ENCODE measurements around the gene PNMA5. TPM values are rescaled to one million over a fixed set of nuclear protein-coding genes. Genes with fewer than 3 reads are reported as not detected.
A peak's percentile ranks its signal among the peaks of the same experiment; 100 is the strongest.

Gene PNMA5
- total RNA-seq, 1 donor from 2014 or later: not detected

DNA sequence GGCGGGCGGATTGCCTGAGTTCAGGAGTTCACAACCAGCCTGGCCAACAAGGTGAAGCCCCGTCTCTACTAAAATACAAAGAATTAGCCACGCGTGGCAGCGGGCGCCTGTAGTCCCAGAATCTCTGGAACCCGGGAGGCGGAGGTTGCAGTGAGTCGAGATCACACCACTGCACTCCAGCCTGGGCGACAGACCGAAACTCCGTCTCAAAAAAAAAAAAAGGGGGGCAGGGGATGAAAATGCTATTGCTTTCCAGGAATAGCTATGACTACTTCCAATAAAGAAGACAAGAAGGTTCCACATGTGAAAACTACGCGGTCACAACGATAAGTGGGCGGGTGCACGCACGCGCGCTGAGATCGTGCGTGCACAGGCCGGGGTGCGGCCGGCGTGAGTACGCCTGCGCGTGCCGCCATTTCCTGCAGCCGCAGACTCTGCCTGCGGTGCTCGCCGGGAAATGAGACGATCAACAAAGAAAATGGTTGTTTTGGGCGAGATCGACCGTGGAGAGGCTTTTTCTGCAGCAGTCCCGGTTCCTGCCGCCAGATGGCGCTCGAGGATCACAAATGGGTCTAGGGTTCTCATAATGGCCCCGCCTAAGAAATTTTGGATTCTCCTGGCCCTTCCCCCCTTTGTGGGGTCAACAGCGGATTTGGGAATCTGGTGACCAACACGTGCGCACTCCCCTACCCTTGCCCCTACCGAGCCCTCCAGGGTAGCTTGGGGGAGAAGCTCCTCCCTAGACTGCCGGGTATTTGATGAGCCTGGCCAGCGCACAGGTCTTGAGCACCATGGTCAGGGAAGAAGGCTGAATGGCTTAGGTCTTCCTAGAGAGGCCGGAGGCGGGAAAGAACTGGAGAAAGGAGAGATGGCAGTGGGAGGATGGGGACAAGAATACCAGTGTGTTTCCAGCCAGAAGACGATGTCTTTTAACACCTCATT, 35.1 kb downstream of the PNMA5 start:
- DNase-seq (ENCODE audit: low read depth, low spot score): peak; percentile 36

- no peak for DNase-seq (ENCODE audit: low read depth, low spot score)
These were observed 35.9 kb downstream of the PNMA5 start for GRCh38 chrX:152958047-152958446.

- no peak for DNase-seq (ENCODE audit: low read depth, low spot score)
These were observed 43.1 kb downstream of the PNMA5 start for GRCh38 chrX:152950786-152951185.

DNA sequence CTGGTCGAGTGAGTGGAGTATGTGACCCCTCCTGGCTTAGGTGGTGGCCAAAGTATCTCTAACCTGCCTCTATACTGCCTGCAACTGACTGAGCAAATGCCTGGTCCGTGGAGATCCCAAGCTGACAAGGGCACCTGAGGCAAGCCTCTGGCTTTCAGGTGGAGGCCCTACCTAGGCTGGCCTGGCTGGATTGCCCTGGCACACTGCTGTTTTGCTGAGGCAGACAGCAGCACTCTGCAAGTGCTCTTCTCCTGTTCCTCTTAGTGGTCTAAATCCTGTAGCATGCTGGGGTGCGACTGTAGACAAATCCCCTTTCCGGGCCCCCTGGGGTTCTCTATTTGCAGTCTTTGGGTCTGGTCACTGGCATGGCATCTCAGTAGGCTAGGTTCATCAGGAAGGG, 44.8 kb downstream of the PNMA5 start:
- no peak for DNase-seq (ENCODE audit: low read depth, low spot score)

DNA sequence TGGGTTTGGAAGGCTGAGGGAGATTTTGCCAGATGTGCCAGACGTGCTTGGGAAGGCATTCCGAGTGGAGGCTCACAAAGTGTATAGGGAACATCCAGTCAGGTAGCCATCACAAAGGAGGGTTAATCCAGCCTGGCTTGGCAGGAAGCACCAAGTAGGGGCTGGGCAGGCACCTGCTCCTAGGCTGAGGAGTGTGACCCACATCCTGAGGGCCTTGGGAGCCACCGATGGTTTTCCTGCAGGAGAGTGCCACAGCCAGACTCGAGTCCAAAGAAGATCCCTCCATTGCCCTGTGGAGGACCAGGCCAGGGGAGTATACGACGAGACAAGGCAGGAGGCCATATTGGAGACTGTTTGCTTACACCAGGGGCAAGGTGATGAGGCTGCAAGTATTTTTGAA, 47.2 kb downstream of the PNMA5 start:
- DNase-seq (ENCODE audit: low read depth, low spot score): no peak

DNA sequence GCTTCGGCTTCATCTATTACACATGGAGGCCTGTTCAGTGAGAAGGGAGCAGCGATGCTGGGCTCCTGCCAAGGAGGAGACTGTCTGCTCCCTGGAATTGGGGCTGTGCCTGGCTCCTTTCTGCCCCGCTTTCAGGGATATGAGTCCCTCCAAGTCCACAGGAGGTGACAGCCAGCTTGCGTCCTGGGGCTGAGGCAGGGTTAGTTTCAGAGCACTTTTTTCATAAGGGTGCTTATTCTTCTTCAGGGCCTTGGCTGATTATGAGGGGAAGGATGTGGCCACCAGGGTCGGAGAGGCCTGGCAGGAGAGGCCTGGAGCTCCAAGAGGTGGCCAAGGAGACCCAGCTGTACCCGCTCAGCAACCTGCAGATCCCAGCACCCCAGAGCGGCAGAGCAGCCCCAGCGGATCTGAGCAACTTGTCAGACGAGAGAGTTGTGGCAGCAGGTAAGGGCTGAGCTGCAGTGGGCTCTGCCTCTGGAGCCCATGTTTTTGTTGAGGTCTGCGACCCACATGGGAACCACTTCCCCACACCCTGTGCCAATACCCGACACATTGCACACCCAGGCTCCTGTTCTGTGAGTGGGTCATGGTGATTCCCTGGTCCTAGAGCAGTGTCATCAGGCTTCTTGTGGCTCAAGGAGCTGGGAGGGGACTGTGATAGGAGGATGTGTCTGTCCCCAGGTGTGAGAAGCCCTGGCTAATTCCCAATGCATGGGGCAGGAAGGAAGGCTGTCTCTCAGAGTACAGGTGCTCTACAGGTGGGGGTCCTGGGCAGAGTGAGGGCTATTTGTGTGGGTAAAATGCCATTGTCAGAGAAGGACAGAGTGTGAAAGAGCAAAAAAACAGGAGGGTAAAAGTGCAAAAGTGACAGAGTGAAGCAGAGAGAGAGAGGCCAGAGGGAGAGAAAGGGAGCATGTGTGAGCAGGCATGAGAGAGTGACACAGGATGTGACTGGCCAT, 48.6 kb downstream of the PNMA5 start:
- DNase-seq (ENCODE audit: low read depth, low spot score): no peak

DNA sequence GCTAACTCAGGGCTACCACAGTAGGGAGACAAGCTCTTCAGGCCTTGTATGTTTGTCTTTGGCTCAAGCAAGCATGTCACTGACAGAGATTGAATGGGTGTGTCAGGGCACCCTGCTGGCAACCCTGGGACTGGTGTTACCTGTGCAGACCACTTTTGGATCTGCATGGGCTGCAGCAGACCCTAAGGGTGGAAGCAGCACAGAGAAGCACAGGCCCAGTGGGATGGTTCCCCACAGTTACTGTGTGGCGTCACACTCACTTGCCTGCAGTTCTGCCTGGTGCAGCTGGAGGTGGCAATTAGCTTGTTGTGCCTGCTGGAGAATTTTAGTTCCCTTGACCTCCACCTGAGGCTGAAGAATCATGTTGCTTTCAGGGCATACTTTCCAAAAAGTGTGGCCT, 50.1 kb downstream of the PNMA5 start:
- no peak for DNase-seq (ENCODE audit: low read depth, low spot score)

DNA sequence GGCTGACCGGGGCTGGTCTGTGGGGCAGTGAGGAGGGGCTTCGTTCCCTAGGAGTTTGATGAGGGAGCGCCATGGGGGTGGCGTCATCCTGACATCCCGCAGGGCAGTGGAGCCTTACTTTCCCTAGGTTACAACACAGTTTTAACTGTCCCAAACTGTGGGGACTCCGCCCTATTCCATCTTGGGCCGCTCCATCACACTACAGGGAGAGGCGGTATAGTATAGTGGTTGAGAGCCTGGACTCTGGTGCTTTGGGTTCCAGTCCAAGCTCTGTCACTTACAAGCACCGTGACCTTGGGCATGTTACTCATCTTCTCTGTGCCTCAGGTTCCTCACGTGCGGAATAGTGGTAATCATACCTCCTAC, 51.9 kb downstream of the PNMA5 start:
- DNase-seq (ENCODE audit: low read depth, low spot score): no peak

DNA sequence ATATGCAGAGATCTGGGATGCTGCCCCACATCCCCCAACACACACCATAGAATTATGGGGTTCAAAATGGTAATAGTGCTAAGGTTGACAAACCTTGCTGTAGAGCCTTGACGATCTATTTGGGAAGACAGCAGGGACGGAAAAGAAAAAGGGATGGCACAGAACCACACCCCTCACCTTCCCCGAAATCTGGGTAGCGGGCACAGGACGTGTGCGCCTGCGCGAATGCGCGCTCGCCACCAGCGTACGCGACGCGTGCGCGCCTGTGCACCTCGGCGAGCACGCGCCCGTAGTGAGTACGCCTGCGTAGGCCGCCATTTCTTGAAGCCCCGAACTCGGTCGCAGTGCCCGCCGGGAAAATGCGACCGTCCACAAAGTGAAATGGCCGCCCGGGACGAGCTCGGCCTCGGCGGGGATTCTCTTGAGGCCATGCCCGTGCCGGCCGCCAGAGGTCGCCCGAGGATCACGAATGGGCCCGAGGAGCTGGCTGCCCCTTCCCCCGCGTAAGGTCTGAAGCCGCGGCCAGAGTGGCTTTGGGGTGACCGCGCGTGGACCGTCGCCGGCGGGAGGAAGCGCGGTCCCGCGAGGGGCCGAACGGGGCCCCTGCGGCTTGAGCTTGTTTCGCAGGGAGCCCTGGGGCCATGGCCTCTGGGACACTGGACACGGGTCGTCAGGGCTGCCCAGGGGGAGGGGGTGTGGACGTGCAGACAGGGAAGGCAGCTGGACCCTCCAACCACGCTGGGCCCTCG, 52.4 kb downstream of the PNMA5 start:
- DNase-seq (ENCODE audit: low read depth, low spot score): peak; percentile 63

Other genes with a start within 250 kb of the PNMA5 start
- gene MAGEA2, start 240.3 kb downstream of the PNMA5 start, total RNA-seq: not detected in 2 replicates
- gene CSAG3, start 234.9 kb downstream of the PNMA5 start, total RNA-seq: not detected in 2 replicates
- not detected in 2 replicates for gene MAGEA6, start 224.4 kb downstream of the PNMA5 start, total RNA-seq
- 22.0 and 26.1 TPM in 2 replicates for gene CETN2, start 163.4 kb downstream of the PNMA5 start, total RNA-seq
- 24.9 and 38.1 TPM in 2 replicates for gene NSDHL, start 163.1 kb downstream of the PNMA5 start, total RNA-seq
- gene ZNF185, start 96.0 kb downstream of the PNMA5 start, total RNA-seq: 15.8 and 33.3 TPM in 2 replicates
- under 0.01 TPM in 1 of 2 replicates, not detected in the other for gene PNMA3, start 62.4 kb upstream of the PNMA5 start, total RNA-seq
- gene PNMA6A, start 78.3 kb upstream of the PNMA5 start, total RNA-seq: 0.53 and 1.6 TPM in 2 replicates
- 0.07 TPM in 1 of 2 replicates, not detected in the other for gene MAGEA1, start 185.2 kb upstream of the PNMA5 start, total RNA-seq

Measured in pulmonary artery endothelial cell (primary cell).